OCI-LY1 (cell line): ENCODE measurements around the gene ACVR2B.

Experiments
- CTCF ChIP-seq: fragments of 200-600 bp; sonication (generic), shearing (Covaris generic); IDR thresholded peaks from 2 replicates; pipeline ENCODE4 v1.5.1; 2017; ENCODE audit warnings: mild to moderate bottlenecking, antibody characterized with exemption, low read length, moderate library complexity, mixed read lengths
- EZH2 ChIP-seq: fragments of 200-600 bp; sonication (generic), shearing (Covaris generic); IDR thresholded peaks from 2 replicates; pipeline ENCODE4 v1.8.0; 2017; ENCODE audit warnings: borderline replicate concordance, mixed run types, mild to moderate bottlenecking, antibody characterized with exemption, low read length, moderate library complexity, mixed read lengths

- TF ChIP-seq CTCF (no peak), EZH2 (no peak)
These were observed 5.3 kb downstream of the ACVR2B start for GRCh38 chr3:38458796-38459498.
